Measurements from ENCODE around the gene PDGFA.

The PDGFA gene

GRCh38 chr7:519484-520390 lies at the start of gene PDGFA:
PDGFA (minus strand) TSS chr7:519846; CDS start chr7:519001, 845 bp downstream.
- DNase-seq (ENCODE audit: extremely low read depth in 1 of 2, low read depth in 1 of 2): no peak

- DNase-seq (ENCODE audit: extremely low read depth in 1 of 2, low read depth in 1 of 2): no peak
These were observed 48.6 kb upstream of the PDGFA start for GRCh38 chr7:568031-568951.

- DNase-seq (ENCODE audit: extremely low read depth in 1 of 2, low read depth in 1 of 2): no peak
These were observed 47.7 kb upstream of the PDGFA start for GRCh38 chr7:567305-567883.

- no peak for DNase-seq (ENCODE audit: extremely low read depth in 1 of 2, low read depth in 1 of 2)
These were observed 46.5 kb upstream of the PDGFA start for GRCh38 chr7:566100-566499.

- DNase-seq (ENCODE audit: extremely low read depth in 1 of 2, low read depth in 1 of 2): no peak
These were observed 44.7 kb upstream of the PDGFA start for GRCh38 chr7:564176-564865.

- no peak for DNase-seq (ENCODE audit: extremely low read depth in 1 of 2, low read depth in 1 of 2)
These were observed 44.1 kb upstream of the PDGFA start for GRCh38 chr7:563629-564170.

- no peak for DNase-seq (ENCODE audit: extremely low read depth in 1 of 2, low read depth in 1 of 2)
These were observed 43.4 kb upstream of the PDGFA start for GRCh38 chr7:562789-563628.

- no peak for DNase-seq (ENCODE audit: extremely low read depth in 1 of 2, low read depth in 1 of 2)
These were observed 42.7 kb upstream of the PDGFA start for GRCh38 chr7:562374-562675.

- DNase-seq (ENCODE audit: extremely low read depth in 1 of 2, low read depth in 1 of 2): no peak
These were observed 42.2 kb upstream of the PDGFA start for GRCh38 chr7:561631-562373.

- DNase-seq (ENCODE audit: extremely low read depth in 1 of 2, low read depth in 1 of 2): no peak
These were observed 41.5 kb upstream of the PDGFA start for GRCh38 chr7:560966-561630.

- DNase-seq (ENCODE audit: extremely low read depth in 1 of 2, low read depth in 1 of 2): no peak
These were observed 39.7 kb upstream of the PDGFA start for GRCh38 chr7:559396-559705.

- no peak for DNase-seq (ENCODE audit: extremely low read depth in 1 of 2, low read depth in 1 of 2)
These were observed 37.9 kb upstream of the PDGFA start for GRCh38 chr7:557558-557881.

- no peak for DNase-seq (ENCODE audit: extremely low read depth in 1 of 2, low read depth in 1 of 2)
These were observed 37.4 kb upstream of the PDGFA start for GRCh38 chr7:556837-557557.

GRCh38 chr7:556291-556826 lies 36.7 kb upstream of the PDGFA start:
- no peak for DNase-seq (ENCODE audit: extremely low read depth in 1 of 2, low read depth in 1 of 2)

- DNase-seq (ENCODE audit: extremely low read depth in 1 of 2, low read depth in 1 of 2): no peak
These were observed 36.0 kb upstream of the PDGFA start for GRCh38 chr7:555551-556160.

GRCh38 chr7:553636-554111 lies 34.0 kb upstream of the PDGFA start:
- DNase-seq (ENCODE audit: extremely low read depth in 1 of 2, low read depth in 1 of 2): no peak

- DNase-seq (ENCODE audit: extremely low read depth in 1 of 2, low read depth in 1 of 2): no peak
These were observed 33.4 kb upstream of the PDGFA start for GRCh38 chr7:552868-553635.

Data from activated CD8-positive, alpha-beta memory T cell treated with anti-CD3 and anti-CD28 coated beads for 1 hour (primary cell).